ENCODE data around the gene CHD1L. TPM values are rescaled to one million over a fixed set of nuclear protein-coding genes. Genes with fewer than 3 reads are reported as not detected.

The CHD1L gene
- total RNA-seq, 2 experiments from 2014 or later: 22.0 to 22.8 TPM

GRCh38 chr1:147338571-147338970 lies 96.1 kb downstream of the CHD1L start:
- H3K4me1 ChIP-seq (ENCODE audit: insufficient read depth, low read length): no peaks in the 10 kb centered on the region
- no peaks in the 10 kb centered on the region for H3K36me3 ChIP-seq (ENCODE audit: insufficient read depth, low read length)
- POLR2A ChIA-PET: no interaction called here
- Mint-ChIP-seq H3K9me3 (no peaks in the 10 kb centered on the region), H3K4me3 (no peak overlapping the region), H3K4me1 (ENCODE audit: low read depth) (no peaks in the 10 kb centered on the region), H3K36me3 (ENCODE audit: low read depth) (no peaks in the 10 kb centered on the region), H3K27me3 (peaks cover 77% of the 10 kb centered on the region), H3K27ac (no peak overlapping the region)
- CTCF ChIA-PET: no interaction called here
- no peak overlapping the region for H3K27ac ChIP-seq (ENCODE audit: low read depth in 1 of 2, low read length in 2 of 2)
- H3K27me3 ChIP-seq (ENCODE audit: control insufficient read depth in 1 of 2, insufficient read depth in 2 of 2, low read length in 2 of 2): peaks cover 2 to 30% of the 10 kb centered on the region in 2 experiments
- no peak for TF ChIP-seq CTCF (IDR thresholded peaks at IDR 0.05)
- DNase-seq (no peak), ATAC-seq (ENCODE audit: poor library complexity) (no peak)
- H3K9me3 ChIP-seq (ENCODE audit: control insufficient read depth in 1 of 2, insufficient read depth in 1 of 2, low read length in 2 of 2): no peaks in the 10 kb centered on the region
- intact Hi-C loops (cut with DNase I, micrococcal nuclease): no loop called here
- H3K4me3 ChIP-seq (ENCODE audit: low read length): no peak overlapping the region

- no peak for TF ChIP-seq CTCF (IDR thresholded peaks at IDR 0.05)
- no peak for ATAC-seq (ENCODE audit: poor library complexity)
- Histone ChIP-seq H3K4me1 (ENCODE audit: insufficient read depth, low read length) (no peaks in the 10 kb centered on the region), H3K9me3 (ENCODE audit: control insufficient read depth in 1 of 2, insufficient read depth in 1 of 2, low read length in 2 of 2) (no peaks in the 10 kb centered on the region), H3K27me3 (ENCODE audit: control insufficient read depth in 1 of 2, insufficient read depth in 2 of 2, low read length in 2 of 2) (peaks cover 2 to 28% of the 10 kb centered on the region in 2 experiments), H3K4me3 (ENCODE audit: low read length) (no peak overlapping the region), H3K27ac (ENCODE audit: low read depth in 1 of 2, low read length in 2 of 2) (no peak overlapping the region), H3K36me3 (ENCODE audit: insufficient read depth, low read length) (no peaks in the 10 kb centered on the region)
- no peak for DNase-seq
- H3K9me3 Mint-ChIP-seq: no peaks in the 10 kb centered on the region
- H3K36me3 Mint-ChIP-seq (ENCODE audit: low read depth): no peaks in the 10 kb centered on the region
- ChIA-PET CTCF (no interaction called here), POLR2A (no interaction called here)
- H3K27me3 Mint-ChIP-seq: peaks cover 89% of the 10 kb centered on the region
- no peak overlapping the region for H3K27ac Mint-ChIP-seq
- intact Hi-C loops (cut with DNase I, micrococcal nuclease): no loop called here
- no peaks in the 10 kb centered on the region for H3K4me1 Mint-ChIP-seq (ENCODE audit: low read depth)
- H3K4me3 Mint-ChIP-seq: no peak overlapping the region
Measured at GRCh38 chr1:147341246-147341645, 98.8 kb downstream of the CHD1L start.

Other genes with a start within 250 kb of the CHD1L start
- 1 to 10 TPM; 7.4 to 9.6 TPM for gene PRKAB2, start 70.2 kb upstream of the CHD1L start, total RNA-seq
- gene FMO5, start 17.3 kb upstream of the CHD1L start, total RNA-seq: under 1 TPM; 0.41 to 0.67 TPM

Measured in CD4-positive, alpha-beta T cell (primary cell).